WERI-Rb-1 (cell line): ENCODE measurements around the gene JCAD.
"Not testable (repeated sequence)": the region's sequence is repeated elsewhere in the genome, so short reads cannot be mapped to it uniquely, and the experiment has no call there.

Experiments
- DNase-seq: peaks from one replicate; pipeline ENCODE4 v3.0.0-alpha.2; 2020
- H3K27ac ChIP-seq: fragments of 250-450 bp; sonication (Bioruptor Pico); 2 replicates; pipeline ENCODE4 v1.5.1; 2020; ENCODE audit warnings: mild to moderate bottlenecking, moderate library complexity
- H3K27me3 ChIP-seq: fragments of 250-450 bp; sonication (Bioruptor Pico); 2 replicates; pipeline ENCODE4 v1.5.1; 2021; ENCODE audit warnings: mild to moderate bottlenecking, low read depth, moderate library complexity; ENCODE audit not compliant: insufficient read depth, severe bottlenecking
- H3K36me3 ChIP-seq: fragments of 250-450 bp; sonication (Bioruptor Pico); 2 replicates; pipeline ENCODE4 v1.5.1; 2020; ENCODE audit warnings: mild to moderate bottlenecking, moderate library complexity
- H3K4me3 ChIP-seq: 2 replicates; pipeline ENCODE4 v1.5.1; 2011; ENCODE audit warnings: low read depth, mild to moderate bottlenecking, control low read depth, low read length
- H3K9me3 ChIP-seq: fragments of 250-450 bp; sonication (Bioruptor Pico); 2 replicates; pipeline ENCODE4 v1.5.1; 2021; ENCODE audit warnings: mild to moderate bottlenecking, moderate library complexity; ENCODE audit not compliant: severe bottlenecking
- CTCF ChIP-seq: IDR thresholded peaks from 2 replicates; pipeline ENCODE4 v1.5.1; 2011; ENCODE audit warnings: low read depth, mild to moderate bottlenecking, control low read depth, inconsistent platforms, low read length

JCAD gene

GRCh38 chr10:30011396-30011795, 48.0 kb downstream of the JCAD start:
- no peak for DNase-seq
- Histone ChIP-seq H3K36me3 (no peaks in the 10 kb centered on the region), H3K4me3 (no peak overlapping the region), H3K27me3 (no peaks in the 10 kb centered on the region), H3K9me3 (no peaks in the 10 kb centered on the region), H3K27ac (no peak overlapping the region)
- TF ChIP-seq CTCF, result no peak

- H3K27ac ChIP-seq, result no peak overlapping the region
- no peaks in the 10 kb centered on the region for H3K36me3 ChIP-seq
- no peak overlapping the region for H3K4me3 ChIP-seq
- no peaks in the 10 kb centered on the region for H3K27me3 ChIP-seq
- no peaks in the 10 kb centered on the region for H3K9me3 ChIP-seq
- no peak for DNase-seq
- TF ChIP-seq CTCF, result no peak
Observed at GRCh38 chr10:30007406-30007805, 52.0 kb downstream of the JCAD start.

GRCh38 chr10:30006410-30006809, 53.0 kb downstream of the JCAD start:
- TF ChIP-seq CTCF, result no peak
- no peak for DNase-seq
- H3K4me3 ChIP-seq, result no peak overlapping the region

GRCh38 chr10:30005116-30005515, 54.3 kb downstream of the JCAD start:
- not testable (repeated sequence) for H3K4me3 ChIP-seq, H3K27ac ChIP-seq, H3K36me3 ChIP-seq, DNase-seq, H3K9me3 ChIP-seq, H3K27me3 ChIP-seq

More at GRCh38 chr10:30006410-30006809, 53.0 kb downstream of the JCAD start:
- Histone ChIP-seq H3K27me3 (no peaks in the 10 kb centered on the region), H3K36me3 (no peaks in the 10 kb centered on the region), H3K27ac (no peak overlapping the region), H3K9me3 (no peaks in the 10 kb centered on the region)

- DNase-seq, result peak; percentile 66
- H3K4me3 ChIP-seq, result no peak overlapping the region
- H3K36me3 ChIP-seq, result no peaks in the 10 kb centered on the region
- peak; percentile 91 for TF ChIP-seq CTCF
- H3K9me3 ChIP-seq, result no peaks in the 10 kb centered on the region
- H3K27ac ChIP-seq, result no peak overlapping the region
- H3K27me3 ChIP-seq, result no peaks in the 10 kb centered on the region
Observed at GRCh38 chr10:30002426-30003266, 56.7 kb downstream of the JCAD start.

- no peak overlapping the region for H3K4me3 ChIP-seq
- DNase-seq, result no peak
- H3K36me3 ChIP-seq, result no peaks in the 10 kb centered on the region
- H3K27ac ChIP-seq, result no peak overlapping the region
- H3K9me3 ChIP-seq, result no peaks in the 10 kb centered on the region
- no peaks in the 10 kb centered on the region for H3K27me3 ChIP-seq
- TF ChIP-seq CTCF, result no peak
Observed at GRCh38 chr10:30000802-30001571, 58.4 kb downstream of the JCAD start.
